Neural progenitor cell (in vitro differentiated cells): ENCODE measurements around the gene CCDC63.

Experiments
- CTCF ChIP-seq: fragments of 200-600 bp; sonication (generic); IDR thresholded peaks from 2 replicates; pipeline ENCODE4 v1.5.1; 2017; ENCODE audit warnings: antibody characterized with exemption, mild to moderate bottlenecking
- EZH2 ChIP-seq: fragments of 200-600 bp; sonication (generic); IDR thresholded peaks from 2 replicates; pipeline ENCODE4 v1.6.1; 2017; ENCODE audit warnings: antibody characterized with exemption, mild to moderate bottlenecking, moderate library complexity
- EZH2phosphoT487 ChIP-seq: fragments of 200-600 bp; sonication (generic); IDR thresholded peaks from 2 replicates; pipeline ENCODE4 v1.6.1; 2017; ENCODE audit warnings: antibody characterized with exemption

- no peak for TF ChIP-seq CTCF
- no peak for TF ChIP-seq EZH2phosphoT487
- no peak for TF ChIP-seq EZH2
Measured at GRCh38 chr12:110802489-110802888, 44.3 kb upstream of the CCDC63 start.
